B cell (primary cell): ENCODE results near the gene CYB5D1. TPM values are rescaled to one million over a fixed set of nuclear protein-coding genes. Genes with fewer than 3 reads are reported as not detected.

Source experiments
- ATAC-seq: fragments of 200-7000 bp; cut with Tn5 transposase; one replicate; pipeline ENCODE4 v1.10.0; 2021; ENCODE audit warnings: low read depth, mild to moderate bottlenecking, moderate number of reproducible peaks, moderate library complexity
- CTCF ChIA-PET: fragments of 350-600 bp; sonication (Branson Sonifier 250); formaldehyde crosslinking; loops from one replicate; lab custom pipeline; 2021; ENCODE audit warnings: antibody characterized with exemption, inconsistent platforms; lab: Charles Lee
- POLR2A ChIA-PET: fragments of 350-600 bp; sonication (Branson Sonifier 250); formaldehyde crosslinking; loops from one replicate; lab custom pipeline; 2021; ENCODE audit warnings: antibody characterized with exemption; lab: Charles Lee
- DNase-seq: peaks from one replicate; pipeline ENCODE4 v3.0.0; 2013
- H2AFZ ChIP-seq: 2 replicates; pipeline ENCODE4 v1.6.1; 2012; ENCODE audit warnings: mild to moderate bottlenecking, low read depth, low read length; ENCODE audit not compliant: insufficient read depth, poor library complexity, severe bottlenecking
- H3K27ac ChIP-seq, 2 donors: 1 replicate in 1 of 2; 2 replicates in 1 of 2; pipeline ENCODE4 v1.5.1; 2012 to 2013; ENCODE audit warnings: low read length in 2 of 2, mild to moderate bottlenecking in 2 of 2, moderate library complexity in 1 of 2
- H3K27me3 ChIP-seq, 4 experiments: fragments of 200-600 bp in 1 of 4; sonication (generic) in 1 of 4; replicated peaks in 1 of 4; 1 replicate in 2 of 4; 2 replicates in 2 of 4; pipeline versions ENCODE4 v1.6.1 to v1.7.0; 2013 to 2016; ENCODE audit warnings: low read length in 3 of 4, mild to moderate bottlenecking in 2 of 4, mixed read lengths in 1 of 4, moderate library complexity in 1 of 4; ENCODE audit not compliant: insufficient read depth in 4 of 4, control insufficient read depth in 3 of 4; ENCODE audit errors: control extremely low read depth in 1 of 4
- H3K36me3 ChIP-seq, 2 experiments: replicated peaks in 1 of 2; 1 replicate in 1 of 2; 2 replicates in 1 of 2; pipeline versions ENCODE4 v1.6.1 to v1.7.1; 2013; ENCODE audit warnings: low read length in 1 of 2; ENCODE audit not compliant: insufficient read depth in 2 of 2, control insufficient read depth in 1 of 2; ENCODE audit errors: control extremely low read depth in 1 of 2, extremely low read depth in 1 of 2
- H3K4me1 ChIP-seq, 2 donors: fragments of 200-600 bp in 1 of 2; sonication (generic) in 1 of 2; 1 replicate in 1 of 2; 2 replicates in 1 of 2; pipeline versions ENCODE4 v1.5.1 to v1.6.1; 2013 to 2017; ENCODE audit warnings: low read length in 2 of 2; ENCODE audit not compliant: control insufficient read depth in 2 of 2, insufficient read depth in 2 of 2
- H3K4me2 ChIP-seq: replicated peaks from 2 replicates; pipeline ENCODE3; 2012; ENCODE audit warnings: mild to moderate bottlenecking, low read depth, low read length; ENCODE audit not compliant: poor library complexity, severe bottlenecking
- H3K4me3 ChIP-seq, 5 experiments: fragments of 200-600 bp in 1 of 5; sonication (generic) in 1 of 5; 1 replicate in 3 of 5; 2 replicates in 2 of 5; pipeline versions ENCODE4 v1.5.1 to v1.7.0; 2011 to 2016; ENCODE audit warnings: low read length in 4 of 5, mild to moderate bottlenecking in 4 of 5, low read depth in 2 of 5, control low read depth in 1 of 5, moderate library complexity in 1 of 5; ENCODE audit not compliant: insufficient read depth in 1 of 5; ENCODE audit errors: control extremely low read depth in 1 of 5, extremely low read depth in 1 of 5
- H3K79me2 ChIP-seq: fragments of 200-600 bp; sonication (generic); one replicate; pipeline ENCODE4 v1.6.0; 2016; ENCODE audit warnings: low read length; ENCODE audit not compliant: control insufficient read depth, insufficient read depth
- H3K9ac ChIP-seq: fragments of 200-600 bp; sonication (generic); 2 replicates; pipeline ENCODE4 v1.6.1; 2017; ENCODE audit warnings: mild to moderate bottlenecking, low read length, moderate library complexity
- H3K9me3 ChIP-seq, 3 donors: one replicate each; pipeline versions ENCODE4 v1.6.1 to v1.7.1; 2013; ENCODE audit warnings: low read length in 2 of 3; ENCODE audit not compliant: control insufficient read depth in 2 of 3, insufficient read depth in 1 of 3; ENCODE audit errors: control extremely low read depth in 1 of 3
- H4K20me1 ChIP-seq: 2 replicates; pipeline ENCODE4 v1.6.0; 2012; ENCODE audit warnings: mild to moderate bottlenecking, low read length; ENCODE audit not compliant: insufficient read depth, control insufficient read depth, poor library complexity, severe bottlenecking
- H3K27ac Mint-ChIP-seq: one replicate; pipeline ENCODE4 v1.8.0; 2021; ENCODE audit warnings: mixed read lengths
- H3K27me3 Mint-ChIP-seq: one replicate; pipeline ENCODE4 v1.8.0; 2021; ENCODE audit warnings: mixed read lengths
- H3K4me1 Mint-ChIP-seq: one replicate; pipeline ENCODE4 v1.8.0; 2021; ENCODE audit warnings: mixed read lengths
- H3K4me3 Mint-ChIP-seq: one replicate; pipeline ENCODE4 v1.8.0; 2021; ENCODE audit warnings: mixed read lengths
- H3K9me3 Mint-ChIP-seq: one replicate; pipeline ENCODE4 v1.8.0; 2022; ENCODE audit warnings: mixed read lengths; ENCODE audit not compliant: insufficient read depth
- CTCF ChIP-seq: fragments of 200-600 bp; IDR thresholded peaks from one replicate; pipeline ENCODE4 v1.8.0; 2022; ENCODE audit warnings: antibody characterized with exemption, mild to moderate bottlenecking
- EZH2 ChIP-seq: IDR thresholded peaks from 2 replicates; pipeline ENCODE4 v1.6.1; 2012; ENCODE audit warnings: borderline replicate concordance, low read depth, mild to moderate bottlenecking, moderate library complexity, low read length; ENCODE audit not compliant: insufficient read depth, poor library complexity, severe bottlenecking
- WGBS: methylation state at CpG from one replicate; pipeline ENCODE4 v1.1.5; 2013; ENCODE audit warnings: missing lambda C conversion rate; ENCODE audit not compliant: insufficient coverage; 5-methylcytosine and 5-hydroxymethylcytosine counted together
- intact Hi-C: fragments of 100-400 bp; cut with micrococcal nuclease; formaldehyde crosslinking; loops from one replicate; pipeline ENCODE4 v1.10.0; 2022
- polyA plus RNA-seq: library from polyadenylated mRNA; depleted of rRNA; stranded (reverse); fragments of >200 nt; gene quantifications from 2 replicates; pipeline ENCODE4 v1.2.3, GENCODE V29; 2012
- total RNA-seq, 2 donors: library from RNA; stranded (reverse); fragments of 120-200 nt in 1 of 2; gene quantifications; 1 replicate in 1 of 2; 2 replicates in 1 of 2; pipeline versions ENCODE4 v1.2.3 to v1.2.4, GENCODE V29; 2013 to 2022

The CYB5D1 gene
- total and polyA plus RNA-seq, 2 donors (not counting 1 experiment from before 2014, with no cell fraction given) = 6.3 to 10.2 TPM

GRCh38 chr17:7882629-7883028 lies 24.8 kb downstream of the CYB5D1 start:
- CTCF ChIA-PET = interaction anchor here (0.9 to 1.1 kb wide), 3 partner anchors 19 to 107 kb away, joined by 3 read pairs; partner anchors contain the start of gene TRAPPC1
- intact Hi-C loops = loop anchor here (10.0 kb wide), 1 partner anchor 138 kb away; no protein-coding TSS in a partner anchor

More at GRCh38 chr17:7882629-7883028, 24.8 kb downstream of the CYB5D1 start:
- Histone ChIP-seq H3K9ac (no peak overlapping the region), H4K20me1 (no peaks in the 10 kb centered on the region), H3K27me3 (no peaks in the 10 kb centered on the region), H3K27ac (no peak overlapping the region), H3K4me3 (no peak overlapping the region), H2AFZ (no peak overlapping the region), H3K4me1 (peaks cover 36 to 43% of the 10 kb centered on the region in 2 donors), H3K79me2 (peaks cover 20% of the 10 kb centered on the region), H3K4me2 (no peak overlapping the region), H3K36me3 (no peaks in the 10 kb centered on the region), H3K9me3 (no peaks in the 10 kb centered on the region)
- no peaks in the 10 kb centered on the region for H3K27me3 Mint-ChIP-seq
- POLR2A ChIA-PET = interaction anchor here (1.4 kb wide), 1 partner anchor 12 kb away, joined by 3 read pairs; no protein-coding TSS in a partner anchor
- TF ChIP-seq CTCF (no peak), EZH2 (no peak)
- ATAC-seq (no peak), DNase-seq (no peak)
- H3K4me1 Mint-ChIP-seq = peaks cover 3% of the 10 kb centered on the region
- H3K9me3 Mint-ChIP-seq = no peaks in the 10 kb centered on the region
- 90% methylated on average over 2 of the region's 3 CpGs for whole genome bisulfite sequencing
- no peak overlapping the region for H3K4me3 Mint-ChIP-seq
- no peak overlapping the region for H3K27ac Mint-ChIP-seq
